Measurements from ENCODE around the gene KCTD4.

DNA sequence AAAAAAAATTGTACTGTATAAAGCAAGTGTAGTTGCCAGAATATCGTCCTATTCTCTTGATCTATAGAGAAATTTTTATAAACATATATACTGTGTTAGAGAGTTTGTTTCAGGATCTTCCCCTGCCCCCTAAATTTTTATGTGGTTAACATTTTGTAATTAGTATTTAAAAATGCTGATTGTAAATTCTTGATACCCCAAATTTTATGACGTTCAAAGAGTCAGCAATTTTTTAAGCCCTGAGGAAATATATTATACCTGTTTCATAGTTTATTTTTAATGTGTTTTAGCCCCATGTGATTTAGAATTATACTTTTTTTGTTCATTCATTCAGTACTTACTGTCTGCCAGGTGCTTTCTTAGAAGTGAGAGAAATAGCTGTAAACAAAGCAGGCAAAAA lies 7.3 kb upstream of the KCTD4 start:
- TF ChIP-seq EZH2 (IDR thresholded peaks at IDR 0.05; ENCODE audit: insufficient read depth, low read length), result no peak
- TF ChIP-seq, protein P1, sequence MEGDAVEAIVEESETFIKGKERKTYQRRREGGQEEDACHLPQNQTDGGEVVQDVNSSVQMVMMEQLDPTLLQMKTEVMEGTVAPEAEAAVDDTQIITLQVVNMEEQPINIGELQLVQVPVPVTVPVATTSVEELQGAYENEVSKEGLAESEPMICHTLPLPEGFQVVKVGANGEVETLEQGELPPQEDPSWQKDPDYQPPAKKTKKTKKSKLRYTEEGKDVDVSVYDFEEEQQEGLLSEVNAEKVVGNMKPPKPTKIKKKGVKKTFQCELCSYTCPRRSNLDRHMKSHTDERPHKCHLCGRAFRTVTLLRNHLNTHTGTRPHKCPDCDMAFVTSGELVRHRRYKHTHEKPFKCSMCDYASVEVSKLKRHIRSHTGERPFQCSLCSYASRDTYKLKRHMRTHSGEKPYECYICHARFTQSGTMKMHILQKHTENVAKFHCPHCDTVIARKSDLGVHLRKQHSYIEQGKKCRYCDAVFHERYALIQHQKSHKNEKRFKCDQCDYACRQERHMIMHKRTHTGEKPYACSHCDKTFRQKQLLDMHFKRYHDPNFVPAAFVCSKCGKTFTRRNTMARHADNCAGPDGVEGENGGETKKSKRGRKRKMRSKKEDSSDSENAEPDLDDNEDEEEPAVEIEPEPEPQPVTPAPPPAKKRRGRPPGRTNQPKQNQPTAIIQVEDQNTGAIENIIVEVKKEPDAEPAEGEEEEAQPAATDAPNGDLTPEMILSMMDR (IDR thresholded peaks at IDR 0.05; ENCODE audit: insufficient read depth, low read depth, low read length), result no peak
